Tibial nerve (tissue), 4 donors: ENCODE results near the gene CCDC194. TPM values are rescaled to one million over a fixed set of nuclear protein-coding genes. Genes with fewer than 3 reads are reported as not detected.
A peak's percentile ranks its signal among the peaks of the same experiment; 100 is the strongest.

ENCODE experiments used
- DNase-seq, 2 donors: peaks; one replicate each; pipeline ENCODE4 v3.0.0-alpha.2; 2019; ENCODE audit warnings: low spot score in 2 of 2
- H3K27ac ChIP-seq, 4 donors: fragments of 200-600 bp; sonication (generic) in 3 of 4; one replicate each; pipeline ENCODE4 v1.5.1; 2017 to 2019; ENCODE audit warnings: mild to moderate bottlenecking in 1 of 4
- H3K27me3 ChIP-seq, 2 donors: fragments of 200-600 bp; sonication (generic) in 1 of 2; one replicate each; pipeline versions ENCODE4 v1.5.1 to v1.6.0; 2017 to 2019
- H3K36me3 ChIP-seq, 3 donors: fragments of 200-600 bp; sonication (generic); one replicate each; pipeline ENCODE4 v1.5.1; 2018 to 2019
- H3K4me1 ChIP-seq, 4 donors: fragments of 200-600 bp; sonication (generic) in 3 of 4; one replicate each; pipeline ENCODE4 v1.5.1; 2017 to 2019
- H3K4me3 ChIP-seq, 4 donors: fragments of 200-600 bp; sonication (generic) in 3 of 4; one replicate each; pipeline ENCODE4 v1.5.1; 2017 to 2019; ENCODE audit warnings: mild to moderate bottlenecking in 1 of 4, moderate library complexity in 1 of 4
- H3K9me3 ChIP-seq, 4 donors: fragments of 200-600 bp; sonication (generic) in 3 of 4; one replicate each; pipeline ENCODE4 v1.5.1; 2017 to 2019
- CTCF ChIP-seq, 5 experiments: fragments of 200-600 bp in 3 of 5; fragments of 450-650 bp in 2 of 5; sonication (generic) in 3 of 5; IDR thresholded peaks; one replicate each; pipeline ENCODE4 v1.5.1; 2016 to 2019; ENCODE audit warnings: antibody characterized with exemption in 5 of 5, mild to moderate bottlenecking in 3 of 5, moderate library complexity in 2 of 5
- EP300 ChIP-seq, 2 donors: sonication (generic); formaldehyde crosslinking; IDR thresholded peaks; one replicate each; pipeline ENCODE4 v1.6.1; 2017; ENCODE audit warnings: antibody characterized with exemption in 2 of 2, mild to moderate bottlenecking in 1 of 2
- POLR2A ChIP-seq, 2 donors: fragments of 450-650 bp; IDR thresholded peaks; one replicate each; pipeline ENCODE4 v1.6.1; 2017; ENCODE audit warnings: antibody characterized with exemption in 2 of 2, mild to moderate bottlenecking in 2 of 2, moderate library complexity in 2 of 2
- WGBS, 2 donors: methylation state at CpG; one replicate each; pipeline ENCODE4 v1.1.5; 2018; 5-methylcytosine and 5-hydroxymethylcytosine counted together
- total RNA-seq, 4 donors: library from RNA; depleted of rRNA; stranded (reverse); fragments of >200 nt; gene quantifications; one replicate each; pipeline ENCODE4 v1.1.0, GENCODE V29; 2016

The CCDC194 gene
- total RNA-seq = 1 to 10 TPM in 2 of 4 donors, under 1 TPM in 1, not detected in 1; 0.63 to 4.5 (median 2.0) TPM

GRCh38 chr19:17393914-17394313 lies at the start of gene CCDC194:
Gene CCDC194 (minus strand): TSS chr19:17394196. CDS start chr19:17394158, 38 bp downstream.
- 35 to 48% methylated on average over 7 to 21 of the region's 41 CpGs for WGBS, 2 donors
- DNase-seq = no peak
- Histone ChIP-seq H3K9me3 (peaks cover 0 to 11% (median 0%) of the 10 kb centered on the region in 4 donors), H3K27me3 (peaks cover 0 to 32% of the 10 kb centered on the region in 2 donors), H3K27ac (no peak within 1 kb of the TSS), H3K4me3 (no peak within 1 kb of the TSS), H3K4me1 (peaks cover 0 to 23% (median 5%) of the 10 kb centered on the region in 4 donors), H3K36me3 (no peaks in the 10 kb centered on the region)
- no peak for TF ChIP-seq POLR2A (IDR thresholded peaks at IDR 0.05)

GRCh38 chr19:17441241-17442021 lies 47.4 kb upstream of the CCDC194 start:
- DNase-seq = no peak

GRCh38 chr19:17436874-17437267 lies 42.9 kb upstream of the CCDC194 start:
- peaks cover 0 to 4% (median 0%) of the 10 kb centered on the region in 4 donors for H3K9me3 ChIP-seq
- H3K36me3 ChIP-seq = peaks cover 0 to 9% (median 0%) of the 10 kb centered on the region in 3 donors
- DNase-seq = no peak
- TF ChIP-seq CTCF (IDR thresholded peaks at IDR 0.05) (no peak), EP300 (IDR thresholded peaks at IDR 0.05) (no peak), POLR2A (IDR thresholded peaks at IDR 0.05) (no peak)
- no peaks in the 10 kb centered on the region for H3K27me3 ChIP-seq
- WGBS, 2 donors = 77 to 81% methylated on average over 7 of the region's 7 CpGs
- no peak overlapping the region for H3K27ac ChIP-seq
- peaks cover 0 to 7% (median 0%) of the 10 kb centered on the region in 4 donors for H3K4me1 ChIP-seq
- no peak overlapping the region for H3K4me3 ChIP-seq

More at GRCh38 chr19:17441241-17442021, 47.4 kb upstream of the CCDC194 start:
- Histone ChIP-seq H3K36me3 (peaks cover 0 to 3% (median 0%) of the 10 kb centered on the region in 3 donors), H3K27me3 (no peaks in the 10 kb centered on the region), H3K4me1 (peaks cover 0 to 11% (median 0%) of the 10 kb centered on the region in 4 donors), H3K9me3 (peaks cover 0 to 4% (median 0%) of the 10 kb centered on the region in 4 donors), H3K27ac (peak overlapping the region in 2 of 4 donors; percentile 14 to 34), H3K4me3 (no peak overlapping the region)
- TF ChIP-seq POLR2A (IDR thresholded peaks at IDR 0.05) (no peak), CTCF (IDR thresholded peaks at IDR 0.05) (peak in 3 of 5 experiments; percentile 17 to 21 (median 17)), EP300 (IDR thresholded peaks at IDR 0.05) (no peak)
- WGBS, 2 donors = 41 to 49% methylated on average over 8 of the region's 8 CpGs

GRCh38 chr19:17436094-17436873 lies 42.3 kb upstream of the CCDC194 start:
- Histone ChIP-seq H3K4me3 (no peak overlapping the region), H3K9me3 (peaks cover 0 to 2% (median 0%) of the 10 kb centered on the region in 4 donors), H3K27ac (no peak overlapping the region), H3K36me3 (peaks cover 0 to 9% (median 0%) of the 10 kb centered on the region in 3 donors), H3K4me1 (peaks cover 0 to 1% (median 0%) of the 10 kb centered on the region in 4 donors), H3K27me3 (no peaks in the 10 kb centered on the region)
- WGBS, 2 donors = 95 to 98% methylated on average over 25 of the region's 25 CpGs
- DNase-seq = no peak
- TF ChIP-seq EP300 (IDR thresholded peaks at IDR 0.05) (no peak), POLR2A (IDR thresholded peaks at IDR 0.05) (no peak), CTCF (IDR thresholded peaks at IDR 0.05) (no peak)

- WGBS, 2 donors = 62 to 71% methylated on average over 7 of the region's 7 CpGs
- H3K36me3 ChIP-seq = peaks cover 0 to 9% (median 0%) of the 10 kb centered on the region in 3 donors
- H3K4me1 ChIP-seq = no peaks in the 10 kb centered on the region
- no peak for DNase-seq
- TF ChIP-seq CTCF (IDR thresholded peaks at IDR 0.05) = no peak
- TF ChIP-seq POLR2A (IDR thresholded peaks at IDR 0.05) = no peak
- no peak for TF ChIP-seq EP300 (IDR thresholded peaks at IDR 0.05)
- H3K4me3 ChIP-seq = no peak overlapping the region
- H3K27me3 ChIP-seq = no peaks in the 10 kb centered on the region
- no peaks in the 10 kb centered on the region for H3K9me3 ChIP-seq
- no peak overlapping the region for H3K27ac ChIP-seq
These were observed 41.2 kb upstream of the CCDC194 start for GRCh38 chr19:17435218-17435617.
